HK-2 (cell line): ENCODE measurements around the gene FAM149A.

Experiments used
- DNase-seq: peaks from one replicate; pipeline ENCODE4 v3.0.0-alpha.2; 2018; ENCODE audit not compliant: unreplicated experiment

Gene FAM149A

GRCh38 chr4:186104114-186104889 lies at the start of gene FAM149A:
TSS of gene FAM149A (plus strand) at chr4:186104704.
- peak; percentile 73 for DNase-seq

- no peak for DNase-seq
Observed at GRCh38 chr4:186058253-186058979, 46.1 kb upstream of the FAM149A start.

- no peak for DNase-seq
Observed at GRCh38 chr4:186058980-186059316, 45.6 kb upstream of the FAM149A start.

GRCh38 chr4:186061921-186062320 lies 42.6 kb upstream of the FAM149A start:
- DNase-seq = no peak

- peak; percentile 26 for DNase-seq
Observed at GRCh38 chr4:186067757-186068385, 36.6 kb upstream of the FAM149A start.

GRCh38 chr4:186068581-186069348 lies 35.7 kb upstream of the FAM149A start, which contains the start of gene TLR3:
TSS of gene TLR3 (plus strand) at chr4:186069156. CDS start at chr4:186076620, 7,464 bp downstream.
- DNase-seq = no peak

- DNase-seq = no peak
Observed at GRCh38 chr4:186069729-186070128, 34.8 kb upstream of the FAM149A start.

- DNase-seq = no peak
Observed at GRCh38 chr4:186072516-186072915, 32.0 kb upstream of the FAM149A start.

GRCh38 chr4:186074189-186074588 lies 30.3 kb upstream of the FAM149A start:
- DNase-seq = no peak

- DNase-seq = no peak
Observed at GRCh38 chr4:186078981-186079638, 25.4 kb upstream of the FAM149A start.

GRCh38 chr4:186079694-186080093 lies 24.8 kb upstream of the FAM149A start:
- DNase-seq = no peak

GRCh38 chr4:186081202-186081807 lies 23.2 kb upstream of the FAM149A start:
- DNase-seq = no peak

GRCh38 chr4:186082221-186082620 lies 22.3 kb upstream of the FAM149A start:
- no peak for DNase-seq

- no peak for DNase-seq
Observed at GRCh38 chr4:186088523-186088922, 16.0 kb upstream of the FAM149A start.

- DNase-seq = no peak
Observed at GRCh38 chr4:186092296-186092695, 12.2 kb upstream of the FAM149A start.

GRCh38 chr4:186095406-186095805 lies 9.1 kb upstream of the FAM149A start:
- no peak for DNase-seq

GRCh38 chr4:186096681-186097165 lies 7.8 kb upstream of the FAM149A start:
- no peak for DNase-seq

- DNase-seq = no peak
Observed at GRCh38 chr4:186097386-186097785, 7.1 kb upstream of the FAM149A start.

- no peak for DNase-seq
Observed at GRCh38 chr4:186102931-186103330, 1.6 kb upstream of the FAM149A start.

GRCh38 chr4:186104890-186105646 lies 564 bp downstream of the FAM149A start:
- DNase-seq = peak; percentile 42
